Left ventricle myocardium superior (tissue), 1 donor: Measurements from ENCODE around the gene ADAM8. TPM values are rescaled to one million over a fixed set of nuclear protein-coding genes. Genes with fewer than 3 reads are reported as not detected.

Experiments
- ATAC-seq: fragments of 200-7000 bp; cut with Tn5 transposase; one replicate; pipeline ENCODE4 v1.9.1; 2020; ENCODE audit warnings: mild to moderate bottlenecking, moderate library complexity
- DNase-seq: peaks from one replicate; pipeline ENCODE4 v3.0.0-alpha.2; 2020
- intact Hi-C: fragments of 100-400 bp; cut with micrococcal nuclease; formaldehyde crosslinking; loops from one replicate; pipeline ENCODE4 v1.11.0; 2022
- total RNA-seq: library from RNA; stranded (reverse); fragmentation: NEBNext Ultra II Directional; extraction: Animal tissue kit (Norgen Biotek cat#: 25700); gene quantifications from one replicate; pipeline ENCODE4 v1.2.1, GENCODE V29; 2021
- donor health status: DM: no; HTN: yes; CAD: no; lungs with severe emphysema.

Gene ADAM8
- total RNA-seq, 1 donor from 2014 or later = 2.4 TPM

- no peak for DNase-seq
- intact Hi-C loops = no loop called here
- no peak for ATAC-seq
Observed at GRCh38 chr10:133286366-133286765, 9.7 kb upstream of the ADAM8 start.

- DNase-seq = no peak
- ATAC-seq = no peak
- intact Hi-C loops = no loop called here
Observed at GRCh38 chr10:133285217-133285616, 8.5 kb upstream of the ADAM8 start.

- intact Hi-C loops = no loop called here
- ATAC-seq = no peak
- DNase-seq = no peak
Observed at GRCh38 chr10:133283931-133284330, 7.3 kb upstream of the ADAM8 start.

GRCh38 chr10:133282846-133283390, 6.2 kb upstream of the ADAM8 start:
- DNase-seq (no peak), ATAC-seq (no peak)
- intact Hi-C loops = no loop called here

GRCh38 chr10:133281628-133282372, 5.1 kb upstream of the ADAM8 start:
- DNase-seq (no peak), ATAC-seq (no peak)
- intact Hi-C loops = no loop called here

GRCh38 chr10:133281084-133281483, 4.4 kb upstream of the ADAM8 start:
- no peak for ATAC-seq
- DNase-seq = no peak
- intact Hi-C loops = no loop called here

- ATAC-seq = no peak
- intact Hi-C loops = no loop called here
- no peak for DNase-seq
Observed at GRCh38 chr10:133280391-133281059, 3.9 kb upstream of the ADAM8 start.

- DNase-seq (no peak), ATAC-seq (no peak)
- intact Hi-C loops = no loop called here
Observed at GRCh38 chr10:133279326-133280226, 2.9 kb upstream of the ADAM8 start.

- intact Hi-C loops = no loop called here
- DNase-seq (peak; percentile 67), ATAC-seq (peak; percentile 37)
Observed at GRCh38 chr10:133278577-133279265, 2.1 kb upstream of the ADAM8 start.

- ATAC-seq = no peak
- intact Hi-C loops = no loop called here
- DNase-seq = no peak
Observed at GRCh38 chr10:133277993-133278576, 1.4 kb upstream of the ADAM8 start.

- ATAC-seq = no peak
- no peak for DNase-seq
- intact Hi-C loops = no loop called here
Observed at GRCh38 chr10:133277277-133277992, 767 bp upstream of the ADAM8 start.

- ATAC-seq = no peak
- intact Hi-C loops = no loop called here
Observed at GRCh38 chr10:133276100-133276434, 601 bp downstream of the ADAM8 start.

GRCh38 chr10:133275684-133276092, 980 bp downstream of the ADAM8 start:
- DNase-seq (no peak), ATAC-seq (no peak)
- intact Hi-C loops = no loop called here

More at GRCh38 chr10:133276100-133276434, 601 bp downstream of the ADAM8 start:
- DNase-seq = no peak

GRCh38 chr10:133274751-133275683, 1.7 kb downstream of the ADAM8 start:
- ATAC-seq (no peak), DNase-seq (no peak)
- intact Hi-C loops = no loop called here

GRCh38 chr10:133273534-133274143, 3.0 kb downstream of the ADAM8 start:
- ATAC-seq (no peak), DNase-seq (no peak)
- intact Hi-C loops = no loop called here

- DNase-seq (no peak), ATAC-seq (no peak)
Observed at GRCh38 chr10:133272964-133273420, 3.7 kb downstream of the ADAM8 start.

More at GRCh38 chr10:133272964-133273420, 3.7 kb downstream of the ADAM8 start:
- intact Hi-C loops = no loop called here
